SK-N-SH (cell line): ENCODE measurements around the gene IRF9. TPM values are rescaled to one million over a fixed set of nuclear protein-coding genes. Genes with fewer than 3 reads are reported as not detected.

Experiments
- CTCF ChIA-PET: fragments of 300-600, 350-600 bp; formaldehyde crosslinking; extraction: SDS; loops from one replicate; lab custom pipeline; 2021; lab: Yijun Ruan, JAX
- POLR2A ChIA-PET: fragments of 350-600 bp; sonication (Branson Sonifier 250); formaldehyde crosslinking; extraction: SDS; loops from one replicate; lab custom pipeline; 2020; ENCODE audit warnings: antibody characterized with exemption, inconsistent platforms; lab: Yijun Ruan, JAX
- DNase-seq: peaks from one replicate; pipeline ENCODE4 v3.0.0; 2012
- H2AFZ ChIP-seq: fragments of 200-600 bp; sonication (generic); 2 replicates; pipeline ENCODE4 v1.8.1; 2016; ENCODE audit warnings: antibody characterized with exemption, mild to moderate bottlenecking, low read depth
- H3F3A ChIP-seq: fragments of 200-600 bp; sonication (generic); replicated peaks from 2 replicates; pipeline ENCODE3; 2016; ENCODE audit warnings: antibody characterized with exemption, mild to moderate bottlenecking; ENCODE audit not compliant: insufficient read depth
- H3K27ac ChIP-seq, 2 experiments: fragments of 200-500 bp in 1 of 2; fragments of 200-600 bp in 1 of 2; sonication (Bioruptor generic) in 1 of 2; sonication (generic), shearing (Covaris generic) in 1 of 2; 2 replicates each; pipeline versions ENCODE4 v1.5.1 to v1.6.1; 2014 to 2016; ENCODE audit warnings: low read depth in 2 of 2, inconsistent platforms in 1 of 2, low read length in 1 of 2, mild to moderate bottlenecking in 1 of 2, mixed read lengths in 1 of 2
- H3K27me3 ChIP-seq: fragments of 200-600 bp; sonication (generic), shearing (Covaris generic); 2 replicates; pipeline ENCODE4 v1.6.1; 2016; ENCODE audit warnings: mixed run types; ENCODE audit not compliant: insufficient read depth
- H3K36me3 ChIP-seq, 2 experiments: fragments of 200-500 bp in 1 of 2; fragments of 200-600 bp in 1 of 2; sonication (Bioruptor generic) in 1 of 2; sonication (generic) in 1 of 2; replicated peaks in 1 of 2; 2 replicates each; pipeline versions ENCODE3 to v1.5.1; 2014 to 2016; ENCODE audit warnings: low read length in 1 of 2, mild to moderate bottlenecking in 1 of 2; ENCODE audit not compliant: insufficient read depth in 2 of 2, control insufficient read depth in 1 of 2
- H3K4me1 ChIP-seq, 2 experiments: fragments of 200-500 bp in 1 of 2; fragments of 200-600 bp in 1 of 2; sonication (Bioruptor generic) in 1 of 2; sonication (generic), shearing (Covaris generic) in 1 of 2; 2 replicates each; pipeline versions ENCODE4 v1.5.1 to v1.6.1; 2014 to 2016; ENCODE audit warnings: low read depth in 1 of 2, low read length in 1 of 2, mixed run types in 1 of 2; ENCODE audit not compliant: insufficient read depth in 2 of 2, control insufficient read depth in 1 of 2
- H3K4me2 ChIP-seq: fragments of 200-600 bp; sonication (generic), shearing (Covaris generic); 2 replicates; pipeline ENCODE4 v1.6.1; 2017; ENCODE audit warnings: mixed run types
- H3K4me3 ChIP-seq, 2 experiments: fragments of 200-500 bp in 1 of 2; fragments of 200-600 bp in 1 of 2; sonication (Bioruptor generic) in 1 of 2; sonication (generic), shearing (Covaris generic) in 1 of 2; 2 replicates each; pipeline versions ENCODE4 v1.5.1 to v1.8.1; 2014 to 2016; ENCODE audit warnings: low read depth in 2 of 2, inconsistent platforms in 1 of 2, low read length in 1 of 2, mild to moderate bottlenecking in 1 of 2, mixed read lengths in 1 of 2, moderate library complexity in 1 of 2
- H3K79me2 ChIP-seq: fragments of 200-600 bp; sonication (generic); 2 replicates; pipeline ENCODE4 v1.8.1; 2017; ENCODE audit warnings: mild to moderate bottlenecking; ENCODE audit not compliant: insufficient read depth
- H3K9ac ChIP-seq: fragments of 200-600 bp; sonication (generic); 2 replicates; pipeline ENCODE4 v1.6.1; 2017; ENCODE audit warnings: mixed run types
- H3K9me2 ChIP-seq: fragments of 200-600 bp; sonication (generic); 2 replicates; pipeline ENCODE4 v1.6.1; 2017; ENCODE audit warnings: mixed run types
- H3K9me3 ChIP-seq: fragments of 200-600 bp; sonication (generic); 2 replicates; pipeline ENCODE4 v1.6.1; 2017; ENCODE audit warnings: mixed run types, mild to moderate bottlenecking, moderate library complexity
- H4K20me1 ChIP-seq: fragments of 200-600 bp; sonication (generic); 2 replicates; pipeline ENCODE4 v1.6.1; 2017; ENCODE audit warnings: mild to moderate bottlenecking, mixed run types; ENCODE audit not compliant: insufficient read depth
- FOSL2 ChIP-seq: IDR thresholded peaks from 2 replicates; pipeline ENCODE4 v1.4.0; 2012; ENCODE audit warnings: low read depth, mild to moderate bottlenecking, moderate library complexity, borderline replicate concordance
- FOXM1 ChIP-seq: IDR thresholded peaks from 2 replicates; pipeline ENCODE4 v1.4.0; 2012; ENCODE audit warnings: low read depth, mild to moderate bottlenecking
- NRF1 ChIP-seq: IDR thresholded peaks from 2 replicates; pipeline ENCODE4 v1.6.1; 2012; ENCODE audit warnings: low read depth, mild to moderate bottlenecking, low read length
- POLR2AphosphoS5 ChIP-seq: IDR thresholded peaks from 2 replicates; pipeline ENCODE4 v1.6.1; 2012; ENCODE audit warnings: low read depth, low read length
- RXRA ChIP-seq: IDR thresholded peaks from 2 replicates; pipeline ENCODE4 v1.4.0; 2012; ENCODE audit warnings: low read depth, mild to moderate bottlenecking, borderline replicate concordance
- TEAD4 ChIP-seq: IDR thresholded peaks from 2 replicates; pipeline ENCODE4 v1.4.0; 2012; ENCODE audit warnings: mild to moderate bottlenecking, borderline replicate concordance; ENCODE audit not compliant: insufficient read depth
- USF2 ChIP-seq: fragments of 150-350 bp; IDR thresholded peaks from 2 replicates; pipeline ENCODE4 v1.6.1; 2017; ENCODE audit warnings: antibody characterized with exemption, low read length, low read depth, borderline replicate concordance
- YY1 ChIP-seq: IDR thresholded peaks from 2 replicates; pipeline ENCODE4 v1.4.0; 2012; ENCODE audit warnings: low read depth, mild to moderate bottlenecking
- WGBS: methylation state at CpG from one replicate; pipeline ENCODE4 v1.1.6; 2017; ENCODE audit warnings: low lambda C conversion rate; 5-methylcytosine and 5-hydroxymethylcytosine counted together
- polyA plus RNA-seq, 3 experiments: library from polyadenylated mRNA; depleted of rRNA; stranded (reverse); fragments of >200 nt; gene quantifications; 2 replicates each; pipeline ENCODE4 v1.2.3, GENCODE V29; 2012
- TF ChIP-seq, protein P1 (sequence below): fragments of 200-600 bp; sonication (generic); IDR thresholded peaks from 2 replicates; pipeline ENCODE4 v1.6.1; 2017; ENCODE audit warnings: antibody characterized with exemption, mild to moderate bottlenecking, moderate library complexity
- TF ChIP-seq, protein P2 (sequence below): IDR thresholded peaks from 2 replicates; pipeline ENCODE4 v1.4.0; 2012; ENCODE audit warnings: low read depth, borderline replicate concordance

IRF9 gene
- polyA plus RNA-seq, 1 of the 3 experiments (the other 2 are of a cell fraction): 37.6 TPM

- no peak for DNase-seq
- Histone ChIP-seq H3K36me3 (peaks cover 37 to 46% of the 10 kb centered on the region in 2 experiments), H3K9ac (no peak overlapping the region), H3K27ac (no peak overlapping the region), H2AFZ (no peak overlapping the region), H3K4me3 (no peak overlapping the region), H3K27me3 (no peaks in the 10 kb centered on the region), H3F3A (peaks cover 17% of the 10 kb centered on the region), H3K4me2 (no peak overlapping the region), H3K79me2 (peaks cover 12% of the 10 kb centered on the region), H4K20me1 (peaks cover 4% of the 10 kb centered on the region; the same call in 1 of the 2 replicates), H3K4me1 (peaks cover 4 to 14% of the 10 kb centered on the region in 2 experiments; a peak in 1 of 4 replicates), H3K9me3 (no peaks in the 10 kb centered on the region), H3K9me2 (no peaks in the 10 kb centered on the region)
- WGBS: 91% methylated on average over 8 of the region's 12 CpGs
- ChIA-PET POLR2A (interaction anchor here (0.9 kb wide), 1 partner anchor 11 kb away, joined by 3 read pairs; the partner anchor contains the start of gene PSME2), CTCF (interaction anchor here (1.2 to 1.5 kb wide), 2 partner anchors 13 to 39 kb away, joined by 3 to 4 read pairs; no protein-coding TSS in a partner anchor)
- TF ChIP-seq POLR2AphosphoS5 (no peak), NRF1 (no peak), RXRA (no peak), YY1 (no peak), FOXM1 (no peak), FOSL2 (no peak), USF2 (no peak), TEAD4 (no peak)
- TF ChIP-seq, protein P1, sequence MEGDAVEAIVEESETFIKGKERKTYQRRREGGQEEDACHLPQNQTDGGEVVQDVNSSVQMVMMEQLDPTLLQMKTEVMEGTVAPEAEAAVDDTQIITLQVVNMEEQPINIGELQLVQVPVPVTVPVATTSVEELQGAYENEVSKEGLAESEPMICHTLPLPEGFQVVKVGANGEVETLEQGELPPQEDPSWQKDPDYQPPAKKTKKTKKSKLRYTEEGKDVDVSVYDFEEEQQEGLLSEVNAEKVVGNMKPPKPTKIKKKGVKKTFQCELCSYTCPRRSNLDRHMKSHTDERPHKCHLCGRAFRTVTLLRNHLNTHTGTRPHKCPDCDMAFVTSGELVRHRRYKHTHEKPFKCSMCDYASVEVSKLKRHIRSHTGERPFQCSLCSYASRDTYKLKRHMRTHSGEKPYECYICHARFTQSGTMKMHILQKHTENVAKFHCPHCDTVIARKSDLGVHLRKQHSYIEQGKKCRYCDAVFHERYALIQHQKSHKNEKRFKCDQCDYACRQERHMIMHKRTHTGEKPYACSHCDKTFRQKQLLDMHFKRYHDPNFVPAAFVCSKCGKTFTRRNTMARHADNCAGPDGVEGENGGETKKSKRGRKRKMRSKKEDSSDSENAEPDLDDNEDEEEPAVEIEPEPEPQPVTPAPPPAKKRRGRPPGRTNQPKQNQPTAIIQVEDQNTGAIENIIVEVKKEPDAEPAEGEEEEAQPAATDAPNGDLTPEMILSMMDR: no peak
- TF ChIP-seq, protein P2, sequence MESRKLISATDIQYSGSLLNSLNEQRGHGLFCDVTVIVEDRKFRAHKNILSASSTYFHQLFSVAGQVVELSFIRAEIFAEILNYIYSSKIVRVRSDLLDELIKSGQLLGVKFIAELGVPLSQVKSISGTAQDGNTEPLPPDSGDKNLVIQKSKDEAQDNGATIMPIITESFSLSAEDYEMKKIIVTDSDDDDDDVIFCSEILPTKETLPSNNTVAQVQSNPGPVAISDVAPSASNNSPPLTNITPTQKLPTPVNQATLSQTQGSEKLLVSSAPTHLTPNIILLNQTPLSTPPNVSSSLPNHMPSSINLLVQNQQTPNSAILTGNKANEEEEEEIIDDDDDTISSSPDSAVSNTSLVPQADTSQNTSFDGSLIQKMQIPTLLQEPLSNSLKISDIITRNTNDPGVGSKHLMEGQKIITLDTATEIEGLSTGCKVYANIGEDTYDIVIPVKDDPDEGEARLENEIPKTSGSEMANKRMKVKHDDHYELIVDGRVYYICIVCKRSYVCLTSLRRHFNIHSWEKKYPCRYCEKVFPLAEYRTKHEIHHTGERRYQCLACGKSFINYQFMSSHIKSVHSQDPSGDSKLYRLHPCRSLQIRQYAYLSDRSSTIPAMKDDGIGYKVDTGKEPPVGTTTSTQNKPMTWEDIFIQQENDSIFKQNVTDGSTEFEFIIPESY: no peak
Measured at GRCh38 chr14:24157331-24157730, 3.7 kb upstream of the IRF9 start.
